Activated CD8-positive, alpha-beta T cell treated with anti-CD3 and anti-CD28 coated beads, Interleukin-2, amount 10 ng/mL, durations not matched to agents 7 days and 5 days (primary cell): ENCODE measurements around the gene MTG2. TPM values are rescaled to one million over a fixed set of nuclear protein-coding genes. Genes with fewer than 3 reads are reported as not detected.

Experiments
- ATAC-seq: fragments of 150-1000 bp; cut with Tn5 transposase; one replicate; pipeline ENCODE4 v1.10.0; 2021; ENCODE audit warnings: moderate library complexity
- CTCF ChIA-PET: fragments of 350-600 bp; sonication (Branson Sonifier 250); formaldehyde crosslinking; loops from one replicate; lab custom pipeline; 2021; ENCODE audit warnings: antibody characterized with exemption; lab: Charles Lee
- POLR2A ChIA-PET: fragments of 350-600 bp; sonication (Branson Sonifier 250); formaldehyde crosslinking; loops from one replicate; lab custom pipeline; 2021; ENCODE audit warnings: antibody characterized with exemption; lab: Charles Lee
- DNase-seq: peaks from one replicate; pipeline ENCODE4 v3.0.0-alpha.2; 2020
- H3K27ac Mint-ChIP-seq: one replicate; pipeline ENCODE4 v1.8.0; 2021; ENCODE audit warnings: mild to moderate bottlenecking, mixed read lengths
- H3K27me3 Mint-ChIP-seq: one replicate; pipeline ENCODE4 v1.8.0; 2021; ENCODE audit warnings: low read depth, mixed read lengths
- H3K36me3 Mint-ChIP-seq: one replicate; pipeline ENCODE4 v1.8.0; 2021; ENCODE audit warnings: low read depth, mixed read lengths
- H3K4me1 Mint-ChIP-seq: one replicate; pipeline ENCODE4 v1.8.0; 2021; ENCODE audit warnings: low read depth, mixed read lengths
- H3K4me3 Mint-ChIP-seq: one replicate; pipeline ENCODE4 v1.8.0; 2021; ENCODE audit warnings: mild to moderate bottlenecking, mixed read lengths
- H3K9me3 Mint-ChIP-seq: one replicate; pipeline ENCODE4 v1.8.0; 2022; ENCODE audit warnings: mixed read lengths; ENCODE audit not compliant: insufficient read depth
- total RNA-seq, 2 experiments: library from RNA; stranded (reverse); gene quantifications; one replicate each; pipeline ENCODE4 v1.2.3, GENCODE V29; 2021

MTG2 gene
- total RNA-seq, 2 experiments from 2014 or later = 31.7 to 34.4 TPM

DNA sequence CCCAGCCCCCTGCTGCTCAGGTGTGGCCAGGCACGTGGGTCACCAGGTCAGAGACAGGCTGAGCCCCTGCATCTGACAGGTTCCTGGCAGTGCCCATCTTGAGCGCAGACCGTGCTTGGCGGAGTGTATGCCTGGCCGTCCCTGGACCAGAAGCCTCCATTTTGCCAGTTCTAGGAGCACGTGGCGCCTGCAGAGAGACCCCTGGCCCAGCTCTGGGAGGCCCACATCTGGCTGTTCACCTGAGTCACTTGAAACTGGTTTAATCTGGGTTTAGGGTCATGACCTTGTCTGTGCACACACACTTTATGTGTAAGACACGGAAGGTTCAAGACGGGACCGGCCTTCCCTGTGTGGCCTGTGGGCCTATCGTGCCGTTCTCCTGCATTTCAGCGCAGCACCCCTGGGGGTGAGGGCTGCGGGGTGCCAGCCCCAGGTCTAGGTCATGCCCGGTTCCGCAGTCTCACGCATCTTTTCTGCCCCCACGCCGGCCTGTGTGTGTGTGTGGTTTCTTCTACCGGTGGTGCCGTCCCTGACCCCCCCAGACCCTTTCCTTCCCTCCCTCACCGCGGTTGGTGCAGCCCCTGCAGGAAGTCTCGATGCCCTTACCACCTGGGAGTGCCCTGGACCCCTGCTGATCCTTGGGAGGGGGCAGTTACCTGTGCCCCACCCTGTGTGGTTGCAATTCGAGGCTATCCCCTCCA, 25.3 kb upstream of the MTG2 start:
- Mint-ChIP-seq H3K4me1 (peaks cover 16% of the 10 kb centered on the region), H3K27ac (no peak overlapping the region), H3K36me3 (peaks cover 41% of the 10 kb centered on the region), H3K27me3 (no peaks in the 10 kb centered on the region), H3K4me3 (no peak overlapping the region), H3K9me3 (peaks cover 3% of the 10 kb centered on the region)
- ATAC-seq (no peak), DNase-seq (no peak)
- CTCF ChIA-PET = no interaction called here
- POLR2A ChIA-PET = no interaction called here

DNA sequence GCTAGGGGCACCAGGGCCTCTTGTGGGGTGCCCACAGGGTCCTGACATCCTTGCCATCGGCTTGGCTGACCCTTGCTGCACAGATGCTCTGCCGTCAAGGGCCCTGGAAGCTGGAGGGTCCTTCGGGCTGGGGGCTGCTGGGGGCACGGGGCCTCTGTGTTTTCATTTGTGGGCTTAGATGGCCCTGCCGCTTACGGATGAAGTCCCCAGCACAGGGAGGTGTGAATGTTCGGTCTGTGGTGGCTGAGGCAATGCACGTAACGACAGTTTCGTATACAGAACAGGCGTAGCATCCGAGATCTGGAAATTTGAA, 24.8 kb upstream of the MTG2 start:
- Mint-ChIP-seq H3K4me1 (peaks cover 16% of the 10 kb centered on the region), H3K9me3 (peaks cover 3% of the 10 kb centered on the region), H3K4me3 (no peak overlapping the region), H3K27me3 (no peaks in the 10 kb centered on the region), H3K36me3 (peaks cover 36% of the 10 kb centered on the region), H3K27ac (no peak overlapping the region)
- ATAC-seq (no peak), DNase-seq (no peak)
- CTCF ChIA-PET = no interaction called here
- POLR2A ChIA-PET = no interaction called here

DNA sequence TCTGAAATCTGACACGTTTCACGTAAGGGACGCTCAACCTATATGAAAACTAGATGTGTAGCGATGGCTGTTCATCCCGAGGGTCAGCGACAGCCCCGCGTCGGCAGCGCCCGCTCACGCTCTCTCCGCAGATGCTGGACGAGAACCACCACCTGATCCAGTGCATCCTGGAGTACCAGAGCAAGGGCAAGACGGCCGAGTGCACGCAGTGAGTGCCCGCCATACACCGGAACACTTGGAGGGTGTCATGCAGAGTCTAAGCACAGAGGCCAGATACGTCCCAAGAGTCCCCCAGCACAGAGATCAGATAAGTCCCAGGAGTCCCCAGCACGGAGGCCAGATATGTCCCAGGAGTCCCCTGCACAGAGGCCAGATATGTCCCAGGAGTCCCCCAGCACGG, 24.3 kb upstream of the MTG2 start:
- peaks cover 1% of the 10 kb centered on the region for H3K9me3 Mint-ChIP-seq
- H3K4me3 Mint-ChIP-seq = no peak overlapping the region
- ChIA-PET CTCF (no interaction called here), POLR2A (no interaction called here)
- no peak overlapping the region for H3K27ac Mint-ChIP-seq
- H3K4me1 Mint-ChIP-seq = peaks cover 16% of the 10 kb centered on the region
- ATAC-seq (no peak), DNase-seq (no peak)
- H3K27me3 Mint-ChIP-seq = no peaks in the 10 kb centered on the region
- peaks cover 33% of the 10 kb centered on the region for H3K36me3 Mint-ChIP-seq

DNA sequence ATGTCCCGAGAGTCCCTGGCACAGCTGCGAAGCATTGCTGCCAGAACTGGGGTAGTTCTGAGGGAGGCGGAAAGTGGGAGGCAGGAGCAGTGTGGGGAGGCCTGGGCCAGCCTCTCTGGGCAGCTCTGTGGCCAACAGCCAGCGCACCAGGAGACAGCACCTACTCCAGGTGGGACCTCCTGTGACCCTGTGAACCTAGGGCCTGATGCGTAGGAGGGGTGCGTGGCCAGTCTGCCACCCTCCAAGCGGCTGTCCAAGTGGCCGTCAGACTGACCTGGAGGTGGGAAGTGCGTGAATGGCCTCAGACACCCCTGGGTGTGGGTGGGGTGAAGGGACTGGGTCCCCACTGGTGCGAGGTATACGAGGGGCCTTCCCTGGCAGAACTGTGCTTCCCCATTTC, 23.8 kb upstream of the MTG2 start:
- Mint-ChIP-seq H3K9me3 (no peaks in the 10 kb centered on the region), H3K27ac (no peak overlapping the region), H3K4me3 (no peak overlapping the region), H3K36me3 (peaks cover 33% of the 10 kb centered on the region), H3K27me3 (no peaks in the 10 kb centered on the region), H3K4me1 (peaks cover 16% of the 10 kb centered on the region)
- ATAC-seq (no peak), DNase-seq (no peak)
- CTCF ChIA-PET = no interaction called here
- POLR2A ChIA-PET = no interaction called here

DNA sequence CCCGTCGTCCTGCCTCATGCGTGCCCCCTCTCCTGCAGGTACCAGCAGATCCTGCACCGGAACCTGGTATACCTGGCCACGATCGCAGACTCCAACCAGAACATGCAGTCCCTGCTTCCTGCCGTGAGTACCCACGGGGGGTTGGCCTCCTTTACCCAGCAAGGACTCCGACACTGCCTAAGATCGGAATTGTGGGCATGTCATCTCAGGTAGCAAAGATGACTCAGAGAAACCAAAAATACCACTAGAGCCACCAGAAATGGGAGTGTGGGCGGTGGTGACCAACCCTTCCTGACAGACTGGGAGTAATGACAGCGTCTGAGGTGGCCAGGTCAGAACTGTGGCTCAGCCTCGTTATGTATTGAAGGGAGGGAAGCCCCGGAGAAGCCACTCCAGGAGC, 23.0 kb upstream of the MTG2 start:
- Mint-ChIP-seq H3K36me3 (peaks cover 27% of the 10 kb centered on the region), H3K27me3 (no peaks in the 10 kb centered on the region), H3K9me3 (no peaks in the 10 kb centered on the region), H3K4me1 (peaks cover 16% of the 10 kb centered on the region), H3K4me3 (no peak overlapping the region), H3K27ac (peak overlapping the region; percentile 73)
- peak; percentile 50 for DNase-seq
- POLR2A ChIA-PET = no interaction called here
- CTCF ChIA-PET = no interaction called here
- no peak for ATAC-seq

DNA sequence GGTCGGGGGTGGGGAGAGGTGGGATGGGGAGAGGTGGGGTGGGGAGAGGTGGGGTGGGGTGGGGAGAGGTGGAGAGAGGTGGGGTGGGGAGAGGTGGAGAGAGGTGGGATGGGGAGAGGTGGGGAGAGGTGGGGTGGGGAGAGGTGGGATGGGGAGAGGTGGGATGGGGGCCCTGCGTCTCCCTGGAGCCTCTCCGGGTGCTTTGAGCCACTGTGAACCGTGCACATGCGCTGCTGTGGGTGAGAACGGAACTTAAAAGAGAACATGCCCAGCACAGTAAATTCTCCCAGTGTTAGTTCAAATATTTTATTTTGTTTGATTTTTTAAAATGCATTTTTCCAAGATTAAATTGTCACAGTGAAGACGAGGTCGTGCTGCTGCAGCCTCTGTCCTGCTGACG, 22.6 kb upstream of the MTG2 start:
- Mint-ChIP-seq H3K4me1 (peaks cover 16% of the 10 kb centered on the region), H3K27ac (no peak overlapping the region), H3K9me3 (no peaks in the 10 kb centered on the region), H3K27me3 (no peaks in the 10 kb centered on the region), H3K36me3 (peaks cover 28% of the 10 kb centered on the region), H3K4me3 (no peak overlapping the region)
- ATAC-seq (no peak), DNase-seq (no peak)
- POLR2A ChIA-PET = no interaction called here
- CTCF ChIA-PET = no interaction called here

DNA sequence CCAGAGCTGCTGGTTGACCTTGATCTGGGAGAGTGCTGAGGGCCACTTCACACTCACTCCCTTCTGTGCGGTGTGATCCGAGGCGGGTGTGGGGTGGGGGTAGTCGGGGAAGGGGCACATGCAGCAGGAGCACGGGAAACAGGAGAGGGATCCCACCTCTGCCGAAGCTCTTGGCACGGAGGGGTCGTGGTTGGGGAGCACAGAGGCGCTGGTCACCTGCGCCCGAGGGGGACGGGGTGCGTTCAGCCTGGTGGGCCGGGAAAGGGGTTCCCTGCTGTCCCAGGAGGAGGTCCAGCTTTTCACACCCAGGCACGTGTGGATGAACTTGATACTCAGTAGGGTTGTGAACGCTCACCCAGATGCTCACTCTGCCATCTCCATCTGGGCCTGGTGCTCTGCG, 22.0 kb upstream of the MTG2 start:
- DNase-seq (no peak), ATAC-seq (no peak)
- H3K9me3 Mint-ChIP-seq = no peaks in the 10 kb centered on the region
- ChIA-PET CTCF (no interaction called here), POLR2A (no interaction called here)
- peaks cover 25% of the 10 kb centered on the region for H3K36me3 Mint-ChIP-seq
- no peaks in the 10 kb centered on the region for H3K27me3 Mint-ChIP-seq
- H3K4me1 Mint-ChIP-seq = peaks cover 16% of the 10 kb centered on the region
- no peak overlapping the region for H3K4me3 Mint-ChIP-seq
- no peak overlapping the region for H3K27ac Mint-ChIP-seq

DNA sequence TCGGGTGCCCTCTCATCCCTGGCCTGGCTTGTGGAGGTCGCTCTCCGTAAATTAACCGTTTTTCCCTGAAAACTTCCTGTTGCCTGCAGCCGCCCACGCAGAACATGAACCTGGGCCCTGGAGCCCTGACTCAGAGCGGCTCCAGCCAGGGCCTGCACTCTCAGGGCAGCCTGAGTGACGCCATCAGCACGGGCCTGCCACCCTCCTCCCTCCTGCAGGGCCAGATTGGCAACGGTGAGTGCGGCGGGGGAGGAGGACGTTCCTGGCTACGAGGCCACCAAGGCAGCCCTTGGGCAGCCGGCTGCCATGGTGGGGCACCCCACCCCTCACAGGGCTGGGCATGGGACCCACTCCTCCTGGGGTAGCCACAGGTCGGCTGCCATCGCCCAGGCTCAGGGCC, 21.5 kb upstream of the MTG2 start:
- H3K27me3 Mint-ChIP-seq = no peaks in the 10 kb centered on the region
- POLR2A ChIA-PET = no interaction called here
- no peak for ATAC-seq
- no peaks in the 10 kb centered on the region for H3K9me3 Mint-ChIP-seq
- no peak overlapping the region for H3K4me3 Mint-ChIP-seq
- peaks cover 16% of the 10 kb centered on the region for H3K4me1 Mint-ChIP-seq
- no peak for DNase-seq
- CTCF ChIA-PET = no interaction called here
- no peak overlapping the region for H3K27ac Mint-ChIP-seq
- H3K36me3 Mint-ChIP-seq = peaks cover 30% of the 10 kb centered on the region

DNA sequence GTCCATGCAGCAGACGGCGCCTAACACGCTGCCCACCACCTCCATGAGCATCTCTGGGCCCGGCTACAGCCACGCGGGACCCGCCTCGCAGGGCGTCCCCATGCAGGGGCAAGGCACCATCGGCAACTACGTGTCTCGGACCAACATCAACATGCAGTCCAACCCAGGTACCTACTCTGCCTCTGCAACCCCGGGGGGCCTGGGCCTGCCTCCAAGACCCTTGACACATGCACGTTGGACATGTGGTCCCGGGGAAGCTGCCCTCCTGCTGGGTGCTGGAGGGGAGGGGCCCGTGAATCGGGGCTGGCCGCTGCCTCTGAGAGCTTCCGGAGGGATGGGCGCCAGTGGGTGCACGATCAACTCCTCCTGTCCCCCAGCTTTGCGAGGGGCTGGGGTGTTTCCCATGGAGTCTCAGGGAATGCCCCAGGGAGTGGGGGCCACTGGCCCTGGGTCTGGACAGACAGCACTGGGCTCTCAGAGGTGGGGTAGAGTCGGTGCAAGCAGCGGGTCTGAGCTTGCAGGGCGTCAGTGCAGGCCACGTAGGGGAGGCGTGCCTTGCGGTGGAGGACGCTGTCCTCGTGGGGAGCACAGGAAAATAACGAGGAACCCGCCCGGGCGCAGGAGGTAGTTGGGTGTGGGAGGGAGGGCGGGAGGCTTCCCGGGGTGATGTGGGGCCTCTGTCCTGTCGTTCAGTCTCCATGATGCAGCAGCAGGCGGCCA, 19.9 kb upstream of the MTG2 start:
- H3K4me3 Mint-ChIP-seq = no peak overlapping the region

DNA sequence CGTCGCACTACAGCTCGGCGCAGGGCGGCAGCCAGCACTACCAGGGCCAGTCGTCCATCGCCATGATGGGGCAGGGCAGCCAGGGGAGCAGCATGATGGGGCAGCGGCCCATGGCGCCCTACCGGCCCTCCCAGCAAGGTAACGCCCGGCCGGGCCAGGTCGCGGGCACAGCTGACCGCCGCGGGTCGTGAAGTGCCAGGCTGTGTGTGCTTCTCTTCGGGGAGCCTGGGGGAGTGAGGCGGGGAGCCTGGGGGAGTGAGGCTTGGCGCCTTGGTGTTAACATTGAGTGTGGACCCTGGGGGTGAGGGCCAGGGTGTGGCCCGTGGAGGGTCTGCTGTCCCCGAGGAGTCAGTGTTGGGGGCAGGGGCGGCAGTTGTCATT, 19.4 kb upstream of the MTG2 start:
- peaks cover 33% of the 10 kb centered on the region for H3K36me3 Mint-ChIP-seq

More for the DNA sequence above, 19.9 kb upstream of the MTG2 start:
- Mint-ChIP-seq H3K27ac (no peak overlapping the region), H3K36me3 (peaks cover 31% of the 10 kb centered on the region), H3K4me1 (peaks cover 16% of the 10 kb centered on the region), H3K9me3 (no peaks in the 10 kb centered on the region), H3K27me3 (no peaks in the 10 kb centered on the region)
- ATAC-seq (no peak), DNase-seq (no peak)
- POLR2A ChIA-PET = no interaction called here
- CTCF ChIA-PET = no interaction called here

DNA sequence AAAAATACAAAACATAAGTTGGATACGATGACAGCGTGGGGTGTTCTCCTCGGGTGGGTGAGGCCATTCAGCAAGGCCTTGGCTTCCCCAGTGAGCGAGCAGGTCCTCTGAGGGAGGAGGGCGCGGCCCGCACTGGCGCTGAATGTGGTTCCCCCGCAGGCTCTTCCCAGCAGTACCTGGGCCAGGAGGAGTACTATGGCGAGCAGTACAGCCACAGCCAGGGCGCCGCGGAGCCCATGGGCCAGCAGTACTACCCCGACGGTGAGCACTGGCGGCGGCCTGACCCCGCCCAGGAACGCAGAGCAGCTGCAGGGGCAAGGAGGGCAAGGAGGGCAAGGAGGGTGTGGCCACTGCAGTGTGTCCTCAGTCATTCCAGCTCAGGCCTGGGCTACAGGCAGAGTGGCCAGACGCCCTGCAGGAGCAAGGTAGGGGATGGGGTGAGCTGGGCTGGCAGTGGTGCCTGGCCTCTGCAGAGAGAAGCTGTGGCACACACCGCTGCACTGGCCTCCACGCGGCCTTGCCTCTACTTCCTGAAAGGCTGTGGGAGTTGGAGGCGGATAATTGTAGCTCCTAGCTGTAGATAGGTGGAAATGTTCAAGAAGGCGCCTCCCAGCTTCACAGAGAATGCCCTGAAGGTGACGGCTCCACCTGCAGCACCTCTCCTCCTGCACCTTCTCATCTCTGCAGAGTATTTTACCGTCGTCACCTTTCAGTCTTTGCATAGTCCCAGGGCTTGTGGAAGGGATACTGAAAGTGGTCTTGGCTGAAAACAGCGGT, 18.7 kb upstream of the MTG2 start:
- H3K36me3 Mint-ChIP-seq = peaks cover 30% of the 10 kb centered on the region
- ChIA-PET POLR2A (no interaction called here), CTCF (no interaction called here)
- no peak overlapping the region for H3K27ac Mint-ChIP-seq
- no peaks in the 10 kb centered on the region for H3K27me3 Mint-ChIP-seq
- H3K4me3 Mint-ChIP-seq = no peak overlapping the region
- DNase-seq (no peak), ATAC-seq (no peak)
- peaks cover 12% of the 10 kb centered on the region for H3K4me1 Mint-ChIP-seq
- H3K9me3 Mint-ChIP-seq = no peaks in the 10 kb centered on the region

More for the DNA sequence above, 19.4 kb upstream of the MTG2 start:
- DNase-seq (no peak), ATAC-seq (no peak)
- POLR2A ChIA-PET = no interaction called here
- Mint-ChIP-seq H3K4me1 (peaks cover 15% of the 10 kb centered on the region), H3K27me3 (no peaks in the 10 kb centered on the region), H3K27ac (no peak overlapping the region), H3K9me3 (no peaks in the 10 kb centered on the region), H3K4me3 (no peak overlapping the region)
- CTCF ChIA-PET = no interaction called here
